ENCODE measurements around the gene KIF18A. TPM values are rescaled to one million over a fixed set of nuclear protein-coding genes. Genes with fewer than 3 reads are reported as not detected.

Gene KIF18A
- total and polyA plus RNA-seq, 4 donors, result 0.08 to 21.4 (median 0.20) TPM

- no peak for TF ChIP-seq REST (IDR thresholded peaks at IDR 0.05)
- no peak for TF ChIP-seq EGR1 (IDR thresholded peaks at IDR 0.05; ENCODE audit: low read depth in 2 of 2)
- no peak for TF ChIP-seq NR2F2 (IDR thresholded peaks at IDR 0.05)
- no peak for TF ChIP-seq RAD21 (IDR thresholded peaks at IDR 0.05)
Measured at GRCh38 chr11:28043930-28044709, 63.8 kb downstream of the KIF18A start (continued).

GRCh38 chr11:28040384-28040783, 67.6 kb downstream of the KIF18A start:
- 88% methylated on average over 2 of the region's 2 CpGs for WGBS
- TF ChIP-seq YY1 (IDR thresholded peaks at IDR 0.05) (no peak), JUND (IDR thresholded peaks at IDR 0.05) (no peak), RXRA (IDR thresholded peaks at IDR 0.05) (no peak), REST (IDR thresholded peaks at IDR 0.05) (no peak), SP1 (IDR thresholded peaks at IDR 0.05) (no peak), CTCF (IDR thresholded peaks at IDR 0.05; ENCODE audit: low read depth, low read length, missing input control) (no peak), HNF4G (IDR thresholded peaks at IDR 0.05) (no peak), NR2F2 (IDR thresholded peaks at IDR 0.05) (no peak), GABPA (IDR thresholded peaks at IDR 0.05 in 1 of 2, conservative IDR thresholded peaks at IDR 0.05 in 1 of 2) (no peak), FOXA2 (IDR thresholded peaks at IDR 0.05) (no peak), MAX (IDR thresholded peaks at IDR 0.05) (no peak), HNF4A (conservative IDR thresholded peaks at IDR 0.05) (no peak), RAD21 (IDR thresholded peaks at IDR 0.05) (no peak), ATF3 (IDR thresholded peaks at IDR 0.05) (no peak), TAF1 (conservative IDR thresholded peaks at IDR 0.05) (no peak), ZBTB33 (IDR thresholded peaks at IDR 0.05) (no peak)
- no peak overlapping the region for H3K9ac ChIP-seq (ENCODE audit: low read depth in 1 of 2, low read length in 2 of 2)
- H3K36me3 ChIP-seq (ENCODE audit: control insufficient read depth in 4 of 4, insufficient read depth in 3 of 4, low read depth in 1 of 4, low read length in 3 of 4), result no peaks in the 10 kb centered on the region
- DNase-seq (ENCODE audit: low spot score), result no peak
- H3K9me3 ChIP-seq (ENCODE audit: control insufficient read depth in 4 of 4, low read length in 3 of 4), result no peaks in the 10 kb centered on the region
- H3K27ac ChIP-seq (ENCODE audit: low read depth in 1 of 2, low read length in 2 of 2), result no peak overlapping the region
- H3K4me3 ChIP-seq (ENCODE audit: low read depth in 1 of 3, low read length in 3 of 3), result no peak overlapping the region
- no peaks in the 10 kb centered on the region for H3K27me3 ChIP-seq (ENCODE audit: control insufficient read depth in 4 of 4, insufficient read depth in 4 of 4, low read length in 3 of 4)
- H3K4me1 ChIP-seq (ENCODE audit: control insufficient read depth in 4 of 4, insufficient read depth in 4 of 4, low read length in 3 of 4), result no peaks in the 10 kb centered on the region
